IMR-90 (cell line): ENCODE data around the gene COQ4. TPM values are rescaled to one million over a fixed set of nuclear protein-coding genes. Genes with fewer than 3 reads are reported as not detected.
A peak's percentile ranks its signal among the peaks of the same experiment; 100 is the strongest.

Source experiments
- ATAC-seq: fragments of 200-7000 bp; cut with Tn5 transposase; 2 replicates; pipeline ENCODE4 v1.9.1; 2020; ENCODE audit warnings: low read depth, mild to moderate bottlenecking, moderate library complexity
- BruUV-seq: library from RNA; stranded (reverse); fragments of 400-500 nt; replicated peaks from 2 replicates; lab custom pipeline; 2021; lab: Mats Ljungman, UMichigan
- CTCF ChIA-PET: fragments of 300-600 bp; formaldehyde crosslinking; extraction: SDS; loops from one replicate; lab custom pipeline; 2021; ENCODE audit warnings: antibody characterized with exemption; lab: Yijun Ruan, JAX
- POLR2A ChIA-PET: fragments of 300-600 bp; sonication (Branson Sonifier 250); formaldehyde crosslinking; loops from one replicate; lab custom pipeline; 2022; ENCODE audit warnings: antibody characterized with exemption; ENCODE audit not compliant: unreplicated experiment; lab: Charles Lee
- DNase-seq: peaks from one replicate; pipeline ENCODE4 v3.0.0; 2013
- H2AFZ ChIP-seq: replicated peaks from 2 replicates; pipeline ENCODE3; 2013; ENCODE audit warnings: low read length, mild to moderate bottlenecking; ENCODE audit not compliant: poor library complexity
- H2AK5ac ChIP-seq: 2 replicates; pipeline ENCODE4 v1.6.1; 2013; ENCODE audit warnings: low read depth, low read length, inconsistent platforms
- H2AK9ac ChIP-seq: replicated peaks from 2 replicates; pipeline ENCODE3; 2013; ENCODE audit warnings: mild to moderate bottlenecking, low read depth, low read length, moderate library complexity; ENCODE audit not compliant: poor library complexity
- H2BK120ac ChIP-seq: 2 replicates; pipeline ENCODE4 v1.6.1; 2013; ENCODE audit warnings: low read depth, low read length, inconsistent platforms
- H2BK15ac ChIP-seq: 3 replicates; pipeline ENCODE4 v1.6.1; 2013; ENCODE audit warnings: low read depth, low read length, inconsistent platforms
- H2BK20ac ChIP-seq: 2 replicates; pipeline ENCODE4 v1.6.1; 2013; ENCODE audit warnings: low read depth, mild to moderate bottlenecking, inconsistent platforms, low read length, moderate library complexity
- H2BK5ac ChIP-seq: 2 replicates; pipeline ENCODE4 v1.6.1; 2013; ENCODE audit warnings: mild to moderate bottlenecking, low read depth, low read length, inconsistent platforms; ENCODE audit not compliant: poor library complexity, severe bottlenecking
- H3K14ac ChIP-seq: replicated peaks from 2 replicates; pipeline ENCODE4 v1.6.1; 2013; ENCODE audit warnings: low read depth, low read length, inconsistent platforms
- H3K18ac ChIP-seq: 2 replicates; pipeline ENCODE4 v1.6.1; 2013; ENCODE audit warnings: low read depth, low read length, control low read depth
- H3K23ac ChIP-seq: 2 replicates; pipeline ENCODE4 v1.6.1; 2013; ENCODE audit warnings: low read depth, low read length, inconsistent platforms
- H3K27ac ChIP-seq: 2 replicates; pipeline ENCODE4 v1.5.1; 2013; ENCODE audit warnings: mild to moderate bottlenecking, control low read depth, low read length; ENCODE audit not compliant: insufficient read depth
- H3K27me3 ChIP-seq: 2 replicates; pipeline ENCODE4 v1.6.1; 2013; ENCODE audit warnings: low read length; ENCODE audit not compliant: control insufficient read depth, insufficient read depth
- H3K36me3 ChIP-seq: 2 replicates; pipeline ENCODE4 v1.6.1; 2013; ENCODE audit warnings: low read length, mixed read lengths; ENCODE audit not compliant: control insufficient read depth, insufficient read depth
- H3K4ac ChIP-seq: 2 replicates; pipeline ENCODE4 v1.6.1; 2013; ENCODE audit warnings: low read depth, low read length, inconsistent platforms
- H3K4me1 ChIP-seq: 2 replicates; pipeline ENCODE4 v1.6.1; 2013; ENCODE audit warnings: low read length, mixed read lengths; ENCODE audit not compliant: control insufficient read depth, insufficient read depth
- H3K4me2 ChIP-seq: 2 replicates; pipeline ENCODE4 v1.6.1; 2013; ENCODE audit warnings: low read depth, mild to moderate bottlenecking, control low read depth, low read length, moderate library complexity
- H3K4me3 ChIP-seq: 2 replicates; pipeline ENCODE4 v1.5.1; 2013; ENCODE audit warnings: low read depth, mild to moderate bottlenecking, control low read depth, low read length, moderate library complexity; ENCODE audit not compliant: insufficient read depth
- H3K56ac ChIP-seq: 2 replicates; pipeline ENCODE4 v1.6.1; 2013; ENCODE audit warnings: low read length, inconsistent platforms; ENCODE audit not compliant: insufficient read depth; ENCODE audit errors: extremely low read depth
- H3K79me1 ChIP-seq, 2 experiments: 2 replicates each; pipeline ENCODE4 v1.6.1; 2013; ENCODE audit warnings: low read length in 2 of 2, inconsistent platforms in 1 of 2, low read depth in 1 of 2
- H3K9ac ChIP-seq: 2 replicates; pipeline ENCODE4 v1.6.1; 2013; ENCODE audit warnings: low read depth, low read length, control low read depth
- H3K9me1 ChIP-seq: 2 replicates; pipeline ENCODE4 v1.6.1; 2013; ENCODE audit warnings: low read length, inconsistent platforms; ENCODE audit not compliant: insufficient read depth
- H3K9me3 ChIP-seq: 2 replicates; pipeline ENCODE4 v1.6.1; 2013; ENCODE audit warnings: low read length; ENCODE audit not compliant: control insufficient read depth, insufficient read depth
- H4K20me1 ChIP-seq: 2 replicates; pipeline ENCODE4 v1.6.1; 2013; ENCODE audit warnings: low read length, inconsistent platforms; ENCODE audit not compliant: insufficient read depth
- H4K5ac ChIP-seq: 2 replicates; pipeline ENCODE4 v1.6.1; 2013; ENCODE audit warnings: mild to moderate bottlenecking, low read depth, low read length, control low read depth
- H4K8ac ChIP-seq, 2 experiments: 2 replicates each; pipeline ENCODE4 v1.6.1; 2013; ENCODE audit warnings: low read depth in 2 of 2, low read length in 2 of 2, control low read depth in 1 of 2, inconsistent platforms in 1 of 2
- H4K91ac ChIP-seq: 2 replicates; pipeline ENCODE4 v1.6.1; 2013; ENCODE audit warnings: low read depth, low read length, inconsistent platforms; ENCODE audit not compliant: insufficient read depth
- BHLHE40 ChIP-seq: fragments of 150-350 bp; IDR thresholded peaks from 2 replicates; pipeline ENCODE4 v1.6.1; 2016; ENCODE audit warnings: mild to moderate bottlenecking, low read depth, low read length
- CEBPB ChIP-seq: IDR thresholded peaks from 2 replicates; pipeline ENCODE4 v1.6.1; 2012; ENCODE audit warnings: low read depth, low read length, improper control_type of control experiment
- CHD1 ChIP-seq: IDR thresholded peaks from 2 replicates; pipeline ENCODE4 v1.6.1; 2012; ENCODE audit warnings: low read depth, low read length, improper control_type of control experiment
- CTCF ChIP-seq: conservative IDR thresholded peaks from 2 replicates; pipeline ENCODE4 v1.5.1; 2012; ENCODE audit warnings: mild to moderate bottlenecking, low read depth, low read length, improper control_type of control experiment
- ELK1 ChIP-seq: fragments of 150-350 bp; IDR thresholded peaks from 2 replicates; pipeline ENCODE4 v1.6.1; 2016; ENCODE audit warnings: low read depth, mild to moderate bottlenecking, low read length, moderate library complexity, borderline replicate concordance
- FOS ChIP-seq: fragments of 150-350 bp; IDR thresholded peaks from 2 replicates; pipeline ENCODE4 v1.6.1; 2016; ENCODE audit warnings: low read depth, low read length
- MAFK ChIP-seq: IDR thresholded peaks from 2 replicates; pipeline ENCODE4 v1.6.1; 2012; ENCODE audit warnings: low read depth, low read length, improper control_type of control experiment
- MAZ ChIP-seq: IDR thresholded peaks from 2 replicates; pipeline ENCODE4 v1.6.1; 2012; ENCODE audit warnings: low read depth, mild to moderate bottlenecking, low read length, improper control_type of control experiment, moderate library complexity, borderline replicate concordance
- MXI1 ChIP-seq: IDR thresholded peaks from 2 replicates; pipeline ENCODE4 v1.6.1; 2012; ENCODE audit warnings: low read depth, mild to moderate bottlenecking, low read length, moderate library complexity, borderline replicate concordance
- NFE2L2 ChIP-seq: fragments of 150-350 bp; IDR thresholded peaks from 2 replicates; pipeline ENCODE4 v1.6.1; 2016; ENCODE audit warnings: low read depth, mild to moderate bottlenecking, low read length
- POLR2A ChIP-seq: IDR thresholded peaks from 2 replicates; pipeline ENCODE4 v1.6.1; 2012; ENCODE audit warnings: mild to moderate bottlenecking, low read depth, low read length
- RAD21 ChIP-seq: IDR thresholded peaks from 2 replicates; pipeline ENCODE4 v1.6.1; 2012; ENCODE audit warnings: low read length, improper control_type of control experiment
- RCOR1 ChIP-seq: IDR thresholded peaks from 2 replicates; pipeline ENCODE4 v1.6.1; 2012; ENCODE audit warnings: mild to moderate bottlenecking, low read length, improper control_type of control experiment; ENCODE audit not compliant: insufficient replicate concordance
- RFX5 ChIP-seq: IDR thresholded peaks from 2 replicates; pipeline ENCODE4 v1.8.0; 2012; ENCODE audit warnings: low read depth, mild to moderate bottlenecking, low read length, moderate library complexity
- SMC3 ChIP-seq: fragments of 150-350 bp; IDR thresholded peaks from 2 replicates; pipeline ENCODE4 v1.6.1; 2016; ENCODE audit warnings: low read depth, mild to moderate bottlenecking, antibody characterized with exemption, low read length, moderate library complexity
- WGBS, 2 experiments: methylation state at CpG; one replicate each; pipeline versions ENCODE4 v1.1.5 to v1.1.7; 2013; ENCODE audit warnings: missing lambda C conversion rate in 2 of 2; ENCODE audit not compliant: insufficient read length in 1 of 2; ENCODE audit errors: extremely low coverage in 2 of 2; 5-methylcytosine and 5-hydroxymethylcytosine counted together
- dilution Hi-C: fragments of 300-500 bp; cut with HindIII; formaldehyde crosslinking; loops from one replicate; pipeline ENCODE4 v1.14.3; 2018; ENCODE audit warnings: low sequenced_read_pairs; ENCODE audit not compliant: unreplicated experiment
- in situ Hi-C: fragments of 300-500 bp; cut with MboI; formaldehyde crosslinking; loops from 3 replicates; pipeline ENCODE4 v1.14.3; 2019; ENCODE audit warnings: low sequenced_read_pairs, inconsistent platforms, mixed read lengths
- intact Hi-C: fragments of 100-400 bp; cut with micrococcal nuclease; formaldehyde crosslinking; loops from 2 replicates; pipeline ENCODE4 v1.10.0; 2022
- polyA plus RNA-seq, 3 experiments: library from polyadenylated mRNA; depleted of rRNA; stranded (reverse); fragments of >200 nt; gene quantifications; 2 replicates each; pipeline ENCODE4 v1.2.3, GENCODE V29; 2012; ENCODE audit warnings: low replicate concordance in 1 of 3
- total RNA-seq: library from RNA; depleted of rRNA; stranded (reverse); fragments of >200 nt; gene quantifications from 2 replicates; pipeline ENCODE4 v1.2.3, GENCODE V29; 2012
- TF ChIP-seq, protein P1 (sequence below): fragments of 150-350 bp; IDR thresholded peaks from 2 replicates; pipeline ENCODE4 v1.6.1; 2017; ENCODE audit warnings: mild to moderate bottlenecking, antibody characterized with exemption, low read length, low read depth

The COQ4 gene
- total and polyA plus RNA-seq, 2 of the 4 experiments (the other 2 are of a cell fraction), result 20.1 to 41.4 TPM

GRCh38 chr9:128365525-128365924 is 42.9 kb downstream of the COQ4 start:
- Histone ChIP-seq H4K20me1 (no peaks in the 10 kb centered on the region), H2BK15ac (no peak overlapping the region), H2BK20ac (no peak overlapping the region), H4K5ac (peak overlapping the region; percentile 95), H2AK5ac (no peak overlapping the region), H3K14ac (no peak overlapping the region), H3K27ac (no peak overlapping the region), H3K18ac (no peak overlapping the region), H2BK5ac (no peak overlapping the region), H4K8ac (peak overlapping the region; percentile 84 to 99; a peak in 3 of 4 replicates), H3K9me1 (no peaks in the 10 kb centered on the region), H3K4me1 (peaks cover 13% of the 10 kb centered on the region; the same call in 1 of the 2 replicates), H3K23ac (0 out of 2 replicates have a peak overlapping the region, but pooled peaks have one; percentile 24), H3K9me3 (no peaks in the 10 kb centered on the region), H3K4me3 (no peak overlapping the region), H4K91ac (no peak overlapping the region), H3K36me3 (no peaks in the 10 kb centered on the region), H3K4me2 (no peak overlapping the region), H3K4ac (peak overlapping the region; percentile 7; the same call in 1 of the 2 replicates), H2AFZ (peak overlapping the region; percentile 91), H3K56ac (no peak overlapping the region), H3K9ac (peak overlapping the region; percentile 27; the same call in 1 of the 2 replicates), H2BK120ac (no peak overlapping the region), H3K27me3 (no peaks in the 10 kb centered on the region), H2AK9ac (peak overlapping the region; percentile 74), H3K79me1 (peaks cover 0 to 13% of the 10 kb centered on the region in 2 experiments; a peak in 2 of 4 replicates)
- DNase-seq, result no peak
- TF ChIP-seq BHLHE40, result no peak
- TF ChIP-seq CTCF, result no peak
- TF ChIP-seq CHD1, result no peak
- TF ChIP-seq MAZ, result no peak
- TF ChIP-seq CEBPB, result no peak
- TF ChIP-seq RCOR1, result no peak
- no peak for TF ChIP-seq SMC3
- TF ChIP-seq, protein P1, sequence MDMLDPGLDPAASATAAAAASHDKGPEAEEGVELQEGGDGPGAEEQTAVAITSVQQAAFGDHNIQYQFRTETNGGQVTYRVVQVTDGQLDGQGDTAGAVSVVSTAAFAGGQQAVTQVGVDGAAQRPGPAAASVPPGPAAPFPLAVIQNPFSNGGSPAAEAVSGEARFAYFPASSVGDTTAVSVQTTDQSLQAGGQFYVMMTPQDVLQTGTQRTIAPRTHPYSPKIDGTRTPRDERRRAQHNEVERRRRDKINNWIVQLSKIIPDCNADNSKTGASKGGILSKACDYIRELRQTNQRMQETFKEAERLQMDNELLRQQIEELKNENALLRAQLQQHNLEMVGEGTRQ, result no peak
- TF ChIP-seq RAD21, result no peak
- TF ChIP-seq MXI1, result no peak
- TF ChIP-seq ELK1, result no peak
- no peak for TF ChIP-seq NFE2L2
- TF ChIP-seq FOS, result no peak
- TF ChIP-seq MAFK, result no peak
- no peak for TF ChIP-seq POLR2A
- TF ChIP-seq RFX5, result no peak
- dilution Hi-C loops, result no loop called here
- no peak for ATAC-seq
- in situ Hi-C loops, result no loop called here
- POLR2A ChIA-PET, result no interaction called here
- intact Hi-C loops, result no loop called here
- WGBS, 2 experiments, result 100% methylated on average over 1 of the region's 4 CpGs; no CpG with 5 or more reads in 1 of the 2 experiments
- CTCF ChIA-PET, result no interaction called here
- BruUV-seq, result no TSS peak
